ENCODE measurements around the gene RAD9A. TPM values are rescaled to one million over a fixed set of nuclear protein-coding genes. Genes with fewer than 3 reads are reported as not detected.
A peak's percentile ranks its signal among the peaks of the same experiment; 100 is the strongest.

The RAD9A gene
- total RNA-seq, 1 donor from 2014 or later: 22.6 TPM

DNA sequence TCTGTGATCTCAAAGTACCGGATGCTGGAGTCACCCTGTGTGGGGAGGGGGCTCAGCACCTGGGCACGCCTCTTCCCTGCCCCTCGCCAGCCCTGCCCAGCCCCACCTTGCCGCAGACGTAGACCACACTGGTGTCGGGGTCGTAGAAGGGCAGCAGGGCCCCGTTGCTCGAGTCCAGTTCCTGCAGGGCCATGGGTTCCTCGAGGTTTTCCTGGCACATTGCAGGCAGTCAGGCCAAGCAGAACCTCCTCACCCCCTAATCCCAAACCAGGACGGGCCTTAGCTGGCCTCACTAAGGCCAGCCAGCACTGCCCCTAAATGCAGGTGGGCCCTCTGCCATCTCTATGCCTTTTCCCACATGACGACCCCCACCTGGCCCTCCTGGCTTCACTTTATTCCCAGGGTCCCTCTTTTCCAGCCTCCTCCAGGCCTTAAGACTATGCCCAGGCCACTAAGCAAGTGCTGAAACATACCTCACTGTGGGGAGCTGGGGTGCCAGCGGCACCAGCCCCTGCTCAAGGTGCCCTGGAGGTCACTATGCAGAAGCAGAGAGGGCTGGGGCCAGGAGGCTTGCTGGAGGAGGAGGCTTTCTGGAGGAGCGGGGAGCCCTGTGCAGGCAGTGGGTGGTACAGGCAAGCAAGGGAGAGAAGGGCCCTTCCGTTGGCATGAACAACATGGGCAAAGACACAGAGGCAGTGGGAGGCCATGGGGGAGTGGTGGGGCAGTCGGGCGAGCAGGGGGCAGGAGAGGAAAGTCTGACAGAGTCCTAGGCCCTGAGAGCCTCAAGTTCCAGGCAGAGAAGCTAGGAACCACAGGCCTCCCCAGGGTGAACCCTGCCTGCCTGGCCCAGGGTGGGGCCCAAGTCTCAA lies 48.7 kb downstream of the RAD9A start:
- Histone ChIP-seq H3K27me3 (no peaks in the 10 kb centered on the region), H3K4me3 (no peak overlapping the region), H3K9me3 (no peaks in the 10 kb centered on the region), H3K27ac (peak overlapping the region in 1 of 2 donors; percentile 52), H3K4me1 (peaks cover 8 to 13% of the 10 kb centered on the region in 2 donors), H3K36me3 (peaks cover 22 to 29% of the 10 kb centered on the region in 2 donors)
- no peak for DNase-seq (ENCODE audit: low spot score in 2 of 2)
- intact Hi-C loops (cut with DNase I): no loop called here
- TF ChIP-seq, protein P1, sequence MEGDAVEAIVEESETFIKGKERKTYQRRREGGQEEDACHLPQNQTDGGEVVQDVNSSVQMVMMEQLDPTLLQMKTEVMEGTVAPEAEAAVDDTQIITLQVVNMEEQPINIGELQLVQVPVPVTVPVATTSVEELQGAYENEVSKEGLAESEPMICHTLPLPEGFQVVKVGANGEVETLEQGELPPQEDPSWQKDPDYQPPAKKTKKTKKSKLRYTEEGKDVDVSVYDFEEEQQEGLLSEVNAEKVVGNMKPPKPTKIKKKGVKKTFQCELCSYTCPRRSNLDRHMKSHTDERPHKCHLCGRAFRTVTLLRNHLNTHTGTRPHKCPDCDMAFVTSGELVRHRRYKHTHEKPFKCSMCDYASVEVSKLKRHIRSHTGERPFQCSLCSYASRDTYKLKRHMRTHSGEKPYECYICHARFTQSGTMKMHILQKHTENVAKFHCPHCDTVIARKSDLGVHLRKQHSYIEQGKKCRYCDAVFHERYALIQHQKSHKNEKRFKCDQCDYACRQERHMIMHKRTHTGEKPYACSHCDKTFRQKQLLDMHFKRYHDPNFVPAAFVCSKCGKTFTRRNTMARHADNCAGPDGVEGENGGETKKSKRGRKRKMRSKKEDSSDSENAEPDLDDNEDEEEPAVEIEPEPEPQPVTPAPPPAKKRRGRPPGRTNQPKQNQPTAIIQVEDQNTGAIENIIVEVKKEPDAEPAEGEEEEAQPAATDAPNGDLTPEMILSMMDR (IDR thresholded peaks at IDR 0.05): no peak

DNA sequence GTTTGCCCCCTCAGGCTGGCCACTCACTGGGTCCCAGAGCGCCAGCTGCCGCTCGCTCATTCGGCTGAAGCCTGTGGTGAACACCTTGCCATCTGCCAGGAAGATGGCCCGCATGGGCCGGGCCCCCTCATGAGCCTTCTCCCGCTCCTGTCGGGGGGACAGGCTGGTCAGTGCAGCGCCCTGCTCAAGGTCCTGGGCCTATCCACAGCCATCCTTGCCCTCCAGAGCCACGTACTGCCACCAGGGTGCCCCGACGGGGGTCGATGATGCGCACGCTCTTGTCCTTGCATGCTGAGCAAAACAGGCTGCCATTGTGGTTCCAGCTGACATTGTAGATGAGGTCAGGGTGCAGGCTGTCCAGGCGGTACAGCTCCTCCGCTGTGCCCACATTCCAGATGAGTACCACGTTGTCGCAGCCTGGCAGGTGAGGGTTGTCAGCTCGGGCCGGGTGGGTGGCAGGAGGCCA lies 49.3 kb downstream of the RAD9A start:
- H3K9me3 ChIP-seq: no peaks in the 10 kb centered on the region
- H3K4me1 ChIP-seq: peaks cover 8 to 13% of the 10 kb centered on the region in 2 donors
- H3K4me3 ChIP-seq: no peak overlapping the region
- H3K27me3 ChIP-seq: no peaks in the 10 kb centered on the region
- TF ChIP-seq, protein P1 (IDR thresholded peaks at IDR 0.05): no peak
- H3K27ac ChIP-seq: peak overlapping the region in 1 of 2 donors; percentile 98
- intact Hi-C loops (cut with DNase I): no loop called here
- H3K36me3 ChIP-seq: peaks cover 15 to 23% of the 10 kb centered on the region in 2 donors
- DNase-seq (ENCODE audit: low spot score in 2 of 2): no peak

DNA sequence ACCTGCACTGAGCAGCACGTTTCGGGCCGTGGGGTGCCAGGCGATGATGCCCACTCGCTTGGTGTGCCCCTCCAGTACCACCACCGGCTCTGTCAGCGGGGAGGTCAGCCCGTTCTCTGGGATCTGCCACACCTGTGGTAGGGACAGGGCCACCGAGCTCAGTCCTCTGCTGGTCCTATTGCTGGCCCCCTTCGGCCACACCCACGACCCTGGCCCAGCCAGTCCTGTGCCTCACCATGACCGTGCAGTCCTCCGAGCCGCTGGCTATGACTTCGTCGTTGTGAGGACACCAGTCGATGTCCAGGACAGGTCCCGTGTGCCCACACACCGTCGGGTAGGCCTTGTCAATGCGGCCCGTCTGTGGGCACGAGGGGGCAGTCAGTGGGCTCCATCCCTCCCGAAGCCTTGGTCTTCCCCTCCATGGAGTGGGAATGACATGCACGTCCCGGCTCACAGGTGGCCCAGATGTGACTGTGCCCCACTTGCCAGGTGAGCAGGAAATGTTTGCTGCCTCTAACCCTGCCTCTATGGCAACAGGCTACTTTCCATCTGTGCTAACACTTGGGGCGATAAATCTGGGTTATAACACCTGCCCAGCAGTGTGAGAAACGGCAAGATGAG lies 50.1 kb downstream of the RAD9A start:
- TF ChIP-seq, protein P1 (IDR thresholded peaks at IDR 0.05): no peak
- Histone ChIP-seq H3K4me1 (peaks cover 8 to 13% of the 10 kb centered on the region in 2 donors), H3K9me3 (no peaks in the 10 kb centered on the region), H3K36me3 (peaks cover 14 to 23% of the 10 kb centered on the region in 2 donors), H3K4me3 (peak overlapping the region in 1 of 2 donors; percentile 99), H3K27me3 (no peaks in the 10 kb centered on the region), H3K27ac (peak overlapping the region; percentile 12 to 98)
- DNase-seq (ENCODE audit: low spot score in 2 of 2): no peak
- intact Hi-C loops (cut with DNase I): no loop called here

DNA sequence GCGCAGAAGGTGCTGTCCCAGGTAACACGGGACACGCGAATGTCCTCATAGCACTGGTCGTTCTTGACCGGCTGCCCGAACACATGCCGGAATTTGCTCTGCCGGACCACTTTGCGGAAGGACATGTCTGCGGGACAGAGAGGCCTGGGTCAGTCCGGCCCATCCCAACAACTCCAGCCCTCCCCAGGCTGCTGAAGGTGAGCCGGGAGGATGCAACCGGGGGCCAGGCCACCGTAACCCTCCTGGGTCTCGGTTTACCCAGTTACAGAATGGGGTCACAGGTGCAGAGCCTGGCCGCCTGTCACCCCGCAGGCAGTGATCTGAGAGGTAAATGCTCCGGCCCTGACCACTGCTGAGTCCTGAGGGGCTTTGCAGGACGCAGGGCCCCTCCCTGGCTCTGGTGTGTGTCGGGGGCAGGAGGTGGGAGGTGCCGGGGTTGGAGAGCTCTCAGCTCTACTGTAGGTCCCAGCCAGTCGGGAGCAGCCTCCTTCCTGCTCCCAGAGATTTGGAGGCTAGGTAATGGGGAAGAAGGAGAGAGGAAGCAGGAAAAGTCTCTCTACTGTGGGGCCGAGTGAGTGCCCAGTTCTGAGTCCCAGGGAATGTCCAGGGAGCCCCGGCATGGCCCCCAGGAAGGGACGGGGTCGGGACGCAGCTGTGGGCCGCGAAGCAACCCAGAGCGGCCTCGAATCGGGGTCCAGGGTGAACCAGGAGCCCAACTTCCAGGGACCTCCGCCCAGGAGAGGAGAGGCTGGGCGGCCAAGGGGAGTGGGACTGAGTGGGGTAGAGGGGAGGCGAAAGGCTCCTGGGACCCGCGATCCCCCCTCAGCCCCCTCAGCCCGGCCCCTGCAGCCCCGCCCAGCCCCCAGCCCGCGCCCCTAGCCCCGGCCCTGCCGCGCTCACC lies 51.0 kb downstream of the RAD9A start:
- H3K27me3 ChIP-seq: no peaks in the 10 kb centered on the region
- intact Hi-C loops (cut with DNase I): loop anchor here (1.0 kb wide), 3 partner anchors 14 to 41 kb away; partner anchors contain the start of genes PPP1CA, RPS6KB2 and TMEM134
- H3K9me3 ChIP-seq: no peaks in the 10 kb centered on the region
- peaks cover 8 to 13% of the 10 kb centered on the region in 2 donors for H3K4me1 ChIP-seq
- TF ChIP-seq, protein P1 (IDR thresholded peaks at IDR 0.05): no peak
- H3K27ac ChIP-seq: peak overlapping the region; percentile 94 to 98
- H3K4me3 ChIP-seq: peak overlapping the region; percentile 89 to 99
- H3K36me3 ChIP-seq: peaks cover 14 to 19% of the 10 kb centered on the region in 2 donors
- no peak for DNase-seq (ENCODE audit: low spot score in 2 of 2)

DNA sequence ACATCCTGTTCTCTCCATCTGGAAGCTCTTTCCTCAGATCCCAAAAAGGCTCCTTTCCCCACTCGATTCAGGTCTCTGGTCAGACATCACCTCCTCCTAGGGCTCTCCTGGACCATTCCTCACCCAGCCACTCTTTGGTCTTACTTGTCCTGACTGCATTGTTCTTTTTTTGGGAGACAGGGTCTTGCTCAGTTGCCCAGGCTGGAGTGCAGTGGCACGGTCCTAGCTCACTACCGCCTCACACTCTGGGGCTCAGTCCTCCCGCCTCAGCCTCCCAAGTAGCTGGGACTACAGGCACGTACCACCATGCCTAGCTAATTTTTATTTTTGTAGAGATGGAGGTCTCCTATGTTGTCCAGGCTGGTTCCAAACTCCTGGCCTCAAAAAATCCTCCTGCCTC lies 53.7 kb downstream of the RAD9A start:
- intact Hi-C loops (cut with DNase I): no loop called here
- Histone ChIP-seq H3K27ac (no peak overlapping the region), H3K36me3 (peaks cover 13 to 14% of the 10 kb centered on the region in 2 donors), H3K9me3 (no peaks in the 10 kb centered on the region), H3K4me3 (no peak overlapping the region), H3K4me1 (peaks cover 8 to 13% of the 10 kb centered on the region in 2 donors), H3K27me3 (no peaks in the 10 kb centered on the region)
- TF ChIP-seq, protein P1 (IDR thresholded peaks at IDR 0.05): no peak
- no peak for DNase-seq (ENCODE audit: low spot score in 2 of 2)
